Lung (tissue), 12 donors: ENCODE measurements around the gene PXMP2. TPM values are rescaled to one million over a fixed set of nuclear protein-coding genes. Genes with fewer than 3 reads are reported as not detected.
A peak's percentile ranks its signal among the peaks of the same experiment; 100 is the strongest.

Experiments used
- ATAC-seq: fragments of 200-7000 bp; cut with Tn5 transposase; one replicate; pipeline ENCODE4 v1.9.1; 2020; ENCODE audit warnings: moderate number of reproducible peaks; ENCODE audit not compliant: insufficient read depth, low FRiP score
- DNase-seq, 3 donors: peaks; one replicate each; pipeline ENCODE4 v3.0.0-alpha.2; 2013 to 2017
- H3K27ac ChIP-seq, 2 donors: one replicate each; pipeline ENCODE4 v1.5.1; 2013; ENCODE audit warnings: mild to moderate bottlenecking in 2 of 2, moderate library complexity in 2 of 2, control low read depth in 1 of 2, inconsistent platforms in 1 of 2, low read depth in 1 of 2, low read length in 1 of 2
- H3K27me3 ChIP-seq, 3 donors: one replicate each; pipeline ENCODE4 v1.5.1; 2013; ENCODE audit warnings: low read length in 2 of 3; ENCODE audit not compliant: control insufficient read depth in 3 of 3, insufficient read depth in 3 of 3
- H3K36me3 ChIP-seq, 4 donors: one replicate each; pipeline ENCODE4 v1.5.1; 2013; ENCODE audit warnings: low read length in 4 of 4, mild to moderate bottlenecking in 1 of 4, moderate library complexity in 1 of 4; ENCODE audit not compliant: control insufficient read depth in 4 of 4, insufficient read depth in 4 of 4
- H3K4me1 ChIP-seq, 5 donors: one replicate each; pipeline ENCODE4 v1.5.1; 2013; ENCODE audit warnings: low read length in 5 of 5, mild to moderate bottlenecking in 2 of 5, moderate library complexity in 1 of 5; ENCODE audit not compliant: control insufficient read depth in 5 of 5, insufficient read depth in 5 of 5
- H3K4me3 ChIP-seq: one replicate; pipeline ENCODE4 v1.5.1; 2013; ENCODE audit warnings: mild to moderate bottlenecking, control low read depth, moderate library complexity
- H3K9ac ChIP-seq, 2 donors: one replicate each; pipeline ENCODE4 v1.5.1; 2013; ENCODE audit warnings: low read length in 2 of 2, control low read depth in 1 of 2; ENCODE audit not compliant: insufficient read depth in 1 of 2
- H3K9me3 ChIP-seq, 4 donors: one replicate each; pipeline ENCODE4 v1.5.1; 2013; ENCODE audit warnings: low read length in 3 of 4, mild to moderate bottlenecking in 1 of 4, moderate library complexity in 1 of 4; ENCODE audit not compliant: control insufficient read depth in 4 of 4, insufficient read depth in 3 of 4
- CTCF ChIP-seq: IDR thresholded peaks from 2 replicates; pipeline ENCODE4 v1.5.1; 2012; ENCODE audit warnings: mild to moderate bottlenecking; ENCODE audit errors: control extremely low read depth, extremely low read depth
- WGBS, 2 donors: extraction: QIAGEN DNeasy Blood & Tissue Kit; methylation state at CpG; one replicate each; pipeline ENCODE4 v1.1.7; 2013; 5-methylcytosine and 5-hydroxymethylcytosine counted together
- polyA plus RNA-seq, 2 donors: library from polyadenylated mRNA; stranded (reverse); fragments of 200-250 nt; gene quantifications; one replicate each; pipeline ENCODE4 v1.2.1, GENCODE V29; 2013
- total RNA-seq, 2 donors: library from RNA; depleted of rRNA in 1 of 2; stranded (reverse); fragments of >200 nt in 1 of 2; gene quantifications; one replicate each; pipeline ENCODE4 v1.2.1, GENCODE V29; 2014 to 2021
- donor health status: control.
- donor health status: control.
- donor health status: Bipolar disorder and iron deficiency.
- donor health status: healthy.
- donor health status: DM: yes; HTN: yes; CAD: no.

PXMP2 gene
- total and polyA plus RNA-seq, 4 donors: 5.6 to 15.3 (median 13.2) TPM

- no peaks in the 10 kb centered on the region for H3K27me3 ChIP-seq
- H3K36me3 ChIP-seq: peaks cover 0 to 9% (median 6%) of the 10 kb centered on the region in 4 donors
- H3K4me1 ChIP-seq: peaks cover 0 to 14% (median 0%) of the 10 kb centered on the region in 5 donors
- peaks cover 0 to 4% (median 0%) of the 10 kb centered on the region in 4 donors for H3K9me3 ChIP-seq
- H3K9ac ChIP-seq: peak within 1 kb of the TSS in 1 of 2 donors; percentile 63
- peak; percentile 82 to 88 (median 82) for DNase-seq
- peak within 1 kb of the TSS; percentile 93 for H3K4me3 ChIP-seq
- no peak for TF ChIP-seq CTCF
- ATAC-seq: peak; percentile 95
- H3K27ac ChIP-seq: peak within 1 kb of the TSS; percentile 50 to 73
- WGBS, 2 donors: 0% methylated on average over 78 to 94 of the region's 94 CpGs
These were observed 23.2 kb downstream of the PXMP2 start, which contains the start of gene PGAM5 for GRCh38 chr12:132710405-132711079. PGAM5 (plus strand) TSS chr12:132710842; CDS start chr12:132710877, 35 bp downstream.

GRCh38 chr12:132711080-132711843, 23.9 kb downstream of the PXMP2 start:
- DNase-seq: peak in 1 of 3 donors; percentile 3
- H3K9me3 ChIP-seq: peaks cover 0 to 4% (median 0%) of the 10 kb centered on the region in 4 donors
- peaks cover 0 to 14% (median 0%) of the 10 kb centered on the region in 5 donors for H3K4me1 ChIP-seq
- H3K9ac ChIP-seq: no peak overlapping the region
- no peak for ATAC-seq
- 6 to 8% methylated on average over 44 to 59 of the region's 59 CpGs for WGBS, 2 donors
- no peak for TF ChIP-seq CTCF
- no peak overlapping the region for H3K27ac ChIP-seq
- H3K4me3 ChIP-seq: peak overlapping the region; percentile 93
- peaks cover 0 to 9% (median 8%) of the 10 kb centered on the region in 4 donors for H3K36me3 ChIP-seq
- H3K27me3 ChIP-seq: no peaks in the 10 kb centered on the region

- peaks cover 7 to 24% (median 11%) of the 10 kb centered on the region in 4 donors for H3K36me3 ChIP-seq
- no peak for DNase-seq
- H3K4me3 ChIP-seq: no peak overlapping the region
- no peak overlapping the region for H3K27ac ChIP-seq
- H3K27me3 ChIP-seq: no peaks in the 10 kb centered on the region
- TF ChIP-seq CTCF: no peak
- H3K9me3 ChIP-seq: no peaks in the 10 kb centered on the region
- H3K4me1 ChIP-seq: peaks cover 0 to 14% (median 0%) of the 10 kb centered on the region in 5 donors
- H3K9ac ChIP-seq: no peak overlapping the region
- 75 to 88% methylated on average over 2 of the region's 2 CpGs for WGBS, 2 donors
- no peak for ATAC-seq
These were observed 25.7 kb downstream of the PXMP2 start for GRCh38 chr12:132713123-132713522.
